ENCODE results near the gene ZNRF2. TPM values are rescaled to one million over a fixed set of nuclear protein-coding genes. Genes with fewer than 3 reads are reported as not detected.
"Not testable (repeated sequence)": the region's sequence is repeated elsewhere in the genome, so short reads cannot be mapped to it uniquely, and the experiment has no call there.

ZNRF2 gene
- total RNA-seq, 1 experiment from 2014 or later: 25.8 TPM

DNA sequence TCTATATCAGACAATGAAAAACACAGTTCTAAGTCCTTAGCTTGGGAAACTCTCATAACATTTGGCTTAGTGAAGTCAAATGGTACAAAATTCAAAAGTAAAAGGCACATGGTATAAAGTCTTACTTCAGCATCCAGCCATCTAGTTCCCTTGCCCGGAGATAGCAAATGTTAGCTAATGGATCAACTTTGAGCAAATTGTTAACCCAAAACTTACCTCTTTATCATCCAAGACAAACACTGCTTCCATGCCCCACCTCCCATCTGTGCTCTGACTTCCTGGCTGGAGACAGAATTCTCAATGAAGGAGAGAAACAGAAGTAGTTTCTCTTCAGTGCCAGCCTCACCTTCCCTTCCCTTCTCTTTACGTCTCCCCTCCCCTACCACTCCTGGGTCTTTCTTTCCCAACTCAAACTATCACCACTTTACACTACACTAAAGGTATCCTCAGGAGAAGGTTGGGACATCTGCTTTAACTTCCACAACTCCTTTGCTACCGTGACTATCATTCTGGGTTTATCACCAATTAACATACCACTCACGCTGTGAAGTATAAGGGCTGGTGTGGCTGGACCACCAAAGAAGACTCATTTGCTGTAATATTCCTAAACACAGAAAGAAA, 21.2 kb upstream of the ZNRF2 start:
- DNase-seq: no peak
- no peak overlapping the region for H3K27ac Mint-ChIP-seq (ENCODE audit: unreplicated experiment)
- CTCF ChIA-PET: interaction anchor here (0.6 kb wide), 1 partner anchor 13 kb away, joined by 3 read pairs; no protein-coding TSS in a partner anchor
- no peaks in the 10 kb centered on the region for H3K27me3 Mint-ChIP-seq (ENCODE audit: unreplicated experiment)
- BruUV-seq (replicated peaks): no TSS peak
- peaks cover 8% of the 10 kb centered on the region for H3K4me1 Mint-ChIP-seq (ENCODE audit: low read depth, unreplicated experiment)
- no peaks in the 10 kb centered on the region for H3K36me3 Mint-ChIP-seq (ENCODE audit: insufficient read depth, unreplicated experiment)
- TF ChIP-seq, protein P1, sequence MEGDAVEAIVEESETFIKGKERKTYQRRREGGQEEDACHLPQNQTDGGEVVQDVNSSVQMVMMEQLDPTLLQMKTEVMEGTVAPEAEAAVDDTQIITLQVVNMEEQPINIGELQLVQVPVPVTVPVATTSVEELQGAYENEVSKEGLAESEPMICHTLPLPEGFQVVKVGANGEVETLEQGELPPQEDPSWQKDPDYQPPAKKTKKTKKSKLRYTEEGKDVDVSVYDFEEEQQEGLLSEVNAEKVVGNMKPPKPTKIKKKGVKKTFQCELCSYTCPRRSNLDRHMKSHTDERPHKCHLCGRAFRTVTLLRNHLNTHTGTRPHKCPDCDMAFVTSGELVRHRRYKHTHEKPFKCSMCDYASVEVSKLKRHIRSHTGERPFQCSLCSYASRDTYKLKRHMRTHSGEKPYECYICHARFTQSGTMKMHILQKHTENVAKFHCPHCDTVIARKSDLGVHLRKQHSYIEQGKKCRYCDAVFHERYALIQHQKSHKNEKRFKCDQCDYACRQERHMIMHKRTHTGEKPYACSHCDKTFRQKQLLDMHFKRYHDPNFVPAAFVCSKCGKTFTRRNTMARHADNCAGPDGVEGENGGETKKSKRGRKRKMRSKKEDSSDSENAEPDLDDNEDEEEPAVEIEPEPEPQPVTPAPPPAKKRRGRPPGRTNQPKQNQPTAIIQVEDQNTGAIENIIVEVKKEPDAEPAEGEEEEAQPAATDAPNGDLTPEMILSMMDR (IDR thresholded peaks at IDR 0.05; ENCODE audit: unreplicated experiment): no peak
- H3K4me3 Mint-ChIP-seq (ENCODE audit: low read depth, unreplicated experiment): no peak overlapping the region
- no peaks in the 10 kb centered on the region for H3K9me3 Mint-ChIP-seq (ENCODE audit: low read depth, unreplicated experiment)
- intact Hi-C loops (cut with micrococcal nuclease; ENCODE audit: unreplicated experiment): no loop called here

DNA sequence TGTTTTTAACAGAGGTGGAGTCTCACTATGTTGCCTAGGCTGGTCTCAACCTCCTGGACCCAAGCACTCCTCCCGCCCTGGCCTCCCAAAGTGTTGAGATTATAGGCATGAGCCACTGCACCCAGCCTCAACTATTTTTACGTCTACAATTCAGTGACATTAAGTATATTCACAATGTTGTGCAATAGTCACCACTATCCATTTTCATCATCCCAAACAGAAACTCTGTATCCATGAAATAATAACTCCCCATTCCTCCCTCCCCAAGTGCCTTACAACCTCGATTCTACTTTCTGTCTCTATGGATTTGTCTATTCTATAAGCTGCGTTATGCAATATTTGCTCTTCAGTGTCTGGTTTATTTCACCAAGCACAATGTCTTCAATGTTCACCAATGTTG, 20.3 kb upstream of the ZNRF2 start:
- CTCF ChIA-PET: no interaction called here
- no peak overlapping the region for H3K4me3 Mint-ChIP-seq (ENCODE audit: low read depth, unreplicated experiment)
- H3K9me3 Mint-ChIP-seq (ENCODE audit: low read depth, unreplicated experiment): no peaks in the 10 kb centered on the region
- no peaks in the 10 kb centered on the region for H3K36me3 Mint-ChIP-seq (ENCODE audit: insufficient read depth, unreplicated experiment)
- no peak for DNase-seq
- TF ChIP-seq, protein P1 (IDR thresholded peaks at IDR 0.05; ENCODE audit: unreplicated experiment): no peak
- no TSS peak for BruUV-seq (replicated peaks)
- H3K27me3 Mint-ChIP-seq (ENCODE audit: unreplicated experiment): no peaks in the 10 kb centered on the region
- intact Hi-C loops (cut with micrococcal nuclease; ENCODE audit: unreplicated experiment): no loop called here
- H3K27ac Mint-ChIP-seq (ENCODE audit: unreplicated experiment): no peak overlapping the region
- H3K4me1 Mint-ChIP-seq (ENCODE audit: low read depth, unreplicated experiment): peaks cover 8% of the 10 kb centered on the region

DNA sequence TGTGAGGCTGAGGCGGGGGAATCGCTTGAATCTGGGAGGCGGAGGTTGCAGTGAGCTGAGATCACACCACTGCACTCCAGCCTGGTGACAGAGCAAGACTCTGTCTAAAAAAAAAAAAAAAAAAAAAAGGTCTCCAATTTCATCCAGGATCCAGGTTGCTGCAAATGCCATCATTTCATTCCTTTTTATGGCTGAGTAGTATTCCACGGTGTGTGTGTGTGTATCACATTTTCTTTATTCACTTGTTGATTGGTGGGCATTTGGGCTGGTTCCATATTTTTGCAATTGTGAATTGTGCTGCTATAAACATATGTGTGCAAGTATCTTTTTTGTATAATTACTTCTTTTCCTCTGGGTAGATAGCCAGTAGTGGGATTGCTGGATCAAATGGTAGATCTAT, 19.2 kb upstream of the ZNRF2 start:
- H3K9me3 Mint-ChIP-seq (ENCODE audit: low read depth, unreplicated experiment); DNase-seq; CTCF ChIA-PET; intact Hi-C loops (cut with micrococcal nuclease; ENCODE audit: unreplicated experiment); H3K4me3 Mint-ChIP-seq (ENCODE audit: low read depth, unreplicated experiment); H3K36me3 Mint-ChIP-seq (ENCODE audit: insufficient read depth, unreplicated experiment); H3K27me3 Mint-ChIP-seq (ENCODE audit: unreplicated experiment); H3K27ac Mint-ChIP-seq (ENCODE audit: unreplicated experiment); H3K4me1 Mint-ChIP-seq (ENCODE audit: low read depth, unreplicated experiment); BruUV-seq (replicated peaks): not testable (repeated sequence)

DNA sequence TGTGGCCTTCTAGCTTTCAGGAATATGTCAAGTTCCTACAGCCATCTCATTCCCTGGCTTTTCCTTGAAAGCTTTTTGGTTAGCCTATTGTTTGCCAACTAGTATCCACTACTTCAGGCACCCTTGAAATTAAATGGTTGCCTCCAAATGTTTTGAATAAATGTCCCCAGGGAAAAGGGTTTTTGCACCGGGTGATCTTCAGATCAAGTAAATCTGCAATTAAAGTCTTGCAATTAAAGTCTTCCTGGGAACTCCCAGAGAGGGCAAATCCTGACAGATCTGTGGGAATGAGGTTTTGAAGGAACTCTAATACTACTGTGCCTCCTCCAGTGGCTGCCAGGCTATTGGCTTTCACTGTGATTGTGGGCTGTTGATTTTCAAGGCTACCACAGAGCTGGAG, 17.7 kb upstream of the ZNRF2 start:
- BruUV-seq (replicated peaks): no TSS peak
- no peaks in the 10 kb centered on the region for H3K9me3 Mint-ChIP-seq (ENCODE audit: low read depth, unreplicated experiment)

DNA sequence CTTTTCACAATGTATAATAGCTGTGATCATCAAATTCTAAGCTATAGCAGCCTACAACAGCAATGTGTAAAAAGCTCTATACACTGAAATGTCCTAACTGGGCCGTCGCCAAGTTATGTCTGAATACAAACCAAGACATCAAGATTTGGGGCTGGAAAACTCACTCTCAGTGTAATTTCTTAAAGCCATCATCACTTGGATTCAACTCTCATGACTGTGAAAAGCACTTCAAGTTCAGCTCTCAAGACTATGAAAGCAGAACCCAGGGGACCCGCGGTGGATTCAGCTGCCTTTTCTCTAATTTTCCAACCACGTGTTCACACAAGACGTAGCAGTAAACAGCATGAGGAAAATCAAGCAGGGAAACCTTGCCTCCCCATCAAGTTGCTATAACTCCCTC, 15.8 kb upstream of the ZNRF2 start:
- no peaks in the 10 kb centered on the region for H3K36me3 Mint-ChIP-seq (ENCODE audit: insufficient read depth, unreplicated experiment)
- peaks cover 2% of the 10 kb centered on the region for H3K4me1 Mint-ChIP-seq (ENCODE audit: low read depth, unreplicated experiment)
- H3K27me3 Mint-ChIP-seq (ENCODE audit: unreplicated experiment): no peaks in the 10 kb centered on the region
- TF ChIP-seq, protein P1 (IDR thresholded peaks at IDR 0.05; ENCODE audit: unreplicated experiment): no peak
- no peak overlapping the region for H3K27ac Mint-ChIP-seq (ENCODE audit: unreplicated experiment)
- intact Hi-C loops (cut with micrococcal nuclease; ENCODE audit: unreplicated experiment): no loop called here
- no peak for DNase-seq
- CTCF ChIA-PET: no interaction called here
- H3K9me3 Mint-ChIP-seq (ENCODE audit: low read depth, unreplicated experiment): no peaks in the 10 kb centered on the region
- no TSS peak for BruUV-seq (replicated peaks)
- no peak overlapping the region for H3K4me3 Mint-ChIP-seq (ENCODE audit: low read depth, unreplicated experiment)

More for the DNA sequence above, 17.7 kb upstream of the ZNRF2 start:
- Mint-ChIP-seq H3K36me3 (ENCODE audit: insufficient read depth, unreplicated experiment) (no peaks in the 10 kb centered on the region), H3K27me3 (ENCODE audit: unreplicated experiment) (no peaks in the 10 kb centered on the region), H3K27ac (ENCODE audit: unreplicated experiment) (no peak overlapping the region), H3K4me3 (ENCODE audit: low read depth, unreplicated experiment) (no peak overlapping the region), H3K4me1 (ENCODE audit: low read depth, unreplicated experiment) (peaks cover 8% of the 10 kb centered on the region)
- no peak for DNase-seq
- TF ChIP-seq, protein P1 (IDR thresholded peaks at IDR 0.05; ENCODE audit: unreplicated experiment): no peak
- intact Hi-C loops (cut with micrococcal nuclease; ENCODE audit: unreplicated experiment): no loop called here
- CTCF ChIA-PET: interaction anchor here (1.4 kb wide), 1 partner anchor 12 kb away, joined by 3 read pairs; no protein-coding TSS in a partner anchor

Measured in Calu3 (cell line).